HG03045 (cell line): ENCODE data around the gene DIPK1B.

Source experiments
- ATAC-seq: cut with Tn5 transposase; IDR thresholded peaks from one replicate; pipeline ENCODE4 v1.9.1; 2021; ENCODE audit warnings: mild to moderate bottlenecking, moderate library complexity; ENCODE audit not compliant: unreplicated experiment

DIPK1B gene

DNA sequence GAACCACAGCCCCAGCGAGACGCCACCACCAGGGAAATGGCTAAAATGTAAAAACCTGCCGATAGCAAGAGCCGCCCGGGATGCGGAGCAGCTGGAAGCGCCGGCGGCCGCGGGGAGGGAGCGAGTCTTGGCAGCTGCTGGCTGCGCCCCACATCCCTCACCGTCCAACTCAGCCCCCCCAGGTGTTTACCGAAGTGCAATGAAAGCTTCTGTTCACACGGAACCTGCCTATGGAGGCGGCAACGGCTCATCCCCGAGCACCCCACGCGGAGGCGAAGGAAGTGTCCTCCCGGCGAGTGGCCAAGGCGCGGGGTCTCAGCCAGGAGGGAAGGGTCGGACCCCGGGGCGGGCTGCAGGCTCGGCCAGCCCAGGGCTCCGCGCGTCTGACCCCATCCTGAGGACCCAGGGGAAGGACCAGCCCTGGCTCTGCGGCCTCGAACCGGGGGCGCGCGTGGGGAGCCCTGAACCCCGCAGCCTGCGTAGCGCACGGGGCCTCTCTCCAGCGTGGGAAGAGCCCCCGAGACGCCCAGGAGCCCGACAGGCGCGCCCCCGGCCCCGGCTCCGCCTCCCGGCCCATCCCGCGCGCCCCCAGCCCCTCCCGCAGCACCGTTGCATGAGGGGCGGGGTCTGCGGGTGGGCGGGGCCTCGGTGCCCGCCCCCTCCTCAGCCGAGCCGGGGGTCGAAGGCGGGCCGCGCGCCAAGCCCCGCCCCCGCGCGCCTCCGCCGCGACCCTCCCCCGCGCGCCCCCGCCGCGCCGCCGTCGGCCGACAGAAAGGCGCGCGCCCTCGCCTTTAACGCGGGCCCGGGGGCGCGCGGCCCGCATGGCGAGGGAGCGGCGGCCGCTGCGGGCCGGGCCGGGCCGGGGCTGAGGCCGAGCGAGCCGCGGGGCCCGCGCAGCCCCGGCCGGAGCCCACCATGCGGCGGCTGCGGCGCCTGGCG, at the start of gene DIPK1B:
TSS of gene DIPK1B (plus strand) at position 822 of the 939 bp plus-strand sequence. CDS start at position 916, 94 bp downstream.
- no peak for ATAC-seq

DNA sequence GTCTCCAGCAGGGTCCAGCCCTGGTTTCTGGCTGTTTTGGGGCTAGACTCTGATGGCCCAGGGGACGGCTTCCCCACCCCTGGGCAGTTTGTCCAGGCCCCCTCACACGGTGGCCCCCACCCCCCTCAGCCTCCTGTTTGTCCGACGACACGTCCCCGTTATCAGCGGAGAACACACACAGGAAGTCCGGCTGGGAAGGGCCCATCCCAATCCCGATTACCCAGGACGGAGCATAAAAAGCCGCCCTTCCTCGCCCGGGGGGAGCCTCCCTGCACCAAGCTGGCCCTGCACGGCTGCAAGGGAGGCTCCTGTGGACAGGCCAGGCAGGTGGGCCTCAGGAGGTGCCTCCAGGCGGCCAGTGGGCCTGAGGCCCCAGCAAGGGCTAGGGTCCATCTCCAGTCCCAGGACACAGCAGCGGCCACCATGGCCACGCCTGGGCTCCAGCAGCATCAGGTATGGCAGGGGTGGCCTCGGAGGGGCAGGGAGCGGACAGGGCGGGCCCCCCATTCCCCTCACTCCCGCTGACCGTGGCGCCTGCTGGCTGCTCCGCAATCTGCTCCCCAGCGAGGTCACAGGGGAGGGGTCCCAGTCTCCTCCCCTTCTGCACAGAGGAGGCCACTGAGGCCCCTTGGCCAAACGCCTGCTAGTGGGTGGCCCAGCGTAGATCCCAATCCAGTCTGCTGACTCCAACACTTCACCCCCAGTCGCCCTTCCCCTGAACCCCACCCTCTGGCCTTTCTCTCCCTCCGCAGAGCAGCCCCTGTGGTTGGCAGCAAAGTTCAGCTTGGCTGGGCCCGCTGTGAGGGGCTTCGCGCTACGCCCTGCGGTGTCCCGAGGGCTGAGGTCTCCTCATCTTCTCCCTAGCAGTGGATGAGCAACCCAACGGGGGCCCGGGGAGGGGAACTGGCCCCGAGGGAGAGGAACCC, 49.5 kb upstream of the DIPK1B start, which contains the start of gene EGFL7:
TSS of gene EGFL7 (plus strand) at position 261 of the 926 bp plus-strand sequence. CDS start 5,367 bp downstream, outside the sequence.
- no peak for ATAC-seq

DNA sequence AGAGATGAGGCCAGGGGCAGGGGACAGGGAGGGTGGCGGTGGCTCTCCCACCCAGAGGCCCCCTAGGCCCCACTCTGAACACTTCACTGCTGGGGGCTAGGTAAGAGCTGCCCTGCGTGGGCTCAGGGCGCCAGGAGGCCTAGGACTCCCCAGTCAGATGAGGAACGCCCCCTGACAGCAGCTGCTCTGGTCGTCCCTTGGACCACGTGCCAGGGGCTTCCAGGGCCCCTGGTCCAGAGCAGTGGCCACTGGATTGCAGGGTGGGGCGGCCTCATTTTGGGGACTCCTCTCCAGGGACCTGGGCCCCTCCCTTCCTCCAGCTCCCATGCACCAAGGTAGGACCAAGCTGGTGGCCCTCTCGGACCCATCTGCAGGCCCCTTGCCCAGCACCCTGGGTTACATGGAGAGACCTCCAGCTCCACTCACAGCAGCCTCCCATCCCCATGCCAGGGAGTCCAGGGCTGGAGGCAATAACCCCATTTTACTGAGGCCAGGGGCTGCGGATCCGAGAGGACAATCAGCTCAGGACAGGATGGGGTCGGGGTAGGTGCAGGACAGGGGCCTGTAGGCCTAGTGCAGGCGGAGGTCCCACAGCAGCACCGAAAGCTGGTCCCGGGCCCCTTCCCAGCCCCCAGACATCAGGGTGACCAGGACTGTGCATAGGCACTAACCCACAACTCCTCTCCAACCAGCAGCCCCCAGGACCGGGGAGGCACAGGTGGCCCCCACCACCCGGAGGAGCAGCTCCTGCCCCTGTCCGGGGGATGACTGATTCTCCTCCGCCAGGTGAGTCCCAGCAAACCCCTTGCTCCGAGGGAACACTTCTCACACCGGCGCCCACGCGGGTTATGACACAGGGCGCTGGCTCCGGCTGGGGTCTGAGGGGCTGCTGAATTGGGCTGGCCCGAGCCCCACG, 48.1 kb upstream of the DIPK1B start:
- ATAC-seq, result no peak

DNA sequence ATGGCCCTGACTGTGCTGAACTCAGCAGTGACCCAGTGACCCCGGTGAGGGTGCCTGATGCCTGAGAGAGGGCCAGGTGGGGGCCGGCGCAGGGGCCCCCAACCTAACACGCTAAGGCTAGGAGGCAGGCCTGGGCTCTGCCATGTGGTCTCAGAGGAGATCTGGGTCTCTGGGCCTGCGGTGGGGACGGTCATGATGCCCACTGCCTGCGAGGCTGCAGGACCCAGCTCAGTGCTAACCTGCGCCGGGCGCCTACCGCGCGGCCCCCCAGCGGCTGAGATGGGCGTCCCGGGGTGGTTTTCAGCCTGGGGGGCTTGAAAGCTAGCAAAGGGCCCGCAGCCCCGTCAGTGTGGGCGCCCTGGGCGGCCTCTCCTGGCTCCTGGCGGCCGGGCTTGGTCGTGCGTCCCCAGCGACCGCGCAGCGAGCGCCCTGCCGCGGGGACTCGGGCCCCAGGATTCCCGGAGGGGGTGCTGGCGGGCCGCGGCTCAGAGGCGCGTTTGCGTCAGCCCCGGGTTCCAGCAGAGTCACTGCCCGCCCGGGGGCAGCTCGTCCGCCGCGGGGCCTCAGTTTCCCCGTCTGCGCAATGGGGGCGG, 47.2 kb upstream of the DIPK1B start:
- ATAC-seq, result no peak

DNA sequence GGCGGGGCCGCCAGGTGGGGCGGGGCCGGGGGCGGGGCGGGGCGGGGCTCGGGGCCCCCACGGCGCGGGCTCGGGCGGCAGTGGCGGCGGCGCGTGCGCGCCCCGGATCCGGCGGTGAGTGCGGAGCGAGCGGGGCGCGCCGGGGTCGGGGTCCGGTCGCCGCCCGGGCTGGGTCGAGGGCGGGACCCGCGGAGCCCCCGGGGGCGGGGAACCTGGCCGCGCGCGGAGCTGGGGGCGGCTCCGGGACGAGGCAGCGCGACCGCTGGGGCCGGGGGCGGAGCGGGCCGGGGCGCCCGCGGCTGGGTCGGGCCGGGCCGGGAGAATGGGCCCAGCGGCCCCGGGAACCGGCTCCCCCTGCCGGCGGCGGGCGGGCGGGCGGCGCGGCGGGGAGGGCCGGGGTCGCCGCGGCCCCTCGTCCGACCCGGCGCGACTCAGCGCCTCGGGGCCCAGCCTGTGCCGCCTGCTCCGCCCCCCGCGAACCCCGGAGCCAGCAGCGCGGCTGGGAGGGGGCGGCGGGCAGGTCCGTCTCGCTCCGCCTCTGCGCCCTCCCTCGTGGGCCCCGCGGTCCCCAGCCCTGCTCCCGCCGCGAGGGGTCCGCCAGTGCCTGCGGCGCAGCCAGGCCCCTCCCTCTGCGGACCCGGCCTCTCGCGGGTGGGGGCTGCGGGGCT, 46.5 kb upstream of the DIPK1B start:
- no peak for ATAC-seq

DNA sequence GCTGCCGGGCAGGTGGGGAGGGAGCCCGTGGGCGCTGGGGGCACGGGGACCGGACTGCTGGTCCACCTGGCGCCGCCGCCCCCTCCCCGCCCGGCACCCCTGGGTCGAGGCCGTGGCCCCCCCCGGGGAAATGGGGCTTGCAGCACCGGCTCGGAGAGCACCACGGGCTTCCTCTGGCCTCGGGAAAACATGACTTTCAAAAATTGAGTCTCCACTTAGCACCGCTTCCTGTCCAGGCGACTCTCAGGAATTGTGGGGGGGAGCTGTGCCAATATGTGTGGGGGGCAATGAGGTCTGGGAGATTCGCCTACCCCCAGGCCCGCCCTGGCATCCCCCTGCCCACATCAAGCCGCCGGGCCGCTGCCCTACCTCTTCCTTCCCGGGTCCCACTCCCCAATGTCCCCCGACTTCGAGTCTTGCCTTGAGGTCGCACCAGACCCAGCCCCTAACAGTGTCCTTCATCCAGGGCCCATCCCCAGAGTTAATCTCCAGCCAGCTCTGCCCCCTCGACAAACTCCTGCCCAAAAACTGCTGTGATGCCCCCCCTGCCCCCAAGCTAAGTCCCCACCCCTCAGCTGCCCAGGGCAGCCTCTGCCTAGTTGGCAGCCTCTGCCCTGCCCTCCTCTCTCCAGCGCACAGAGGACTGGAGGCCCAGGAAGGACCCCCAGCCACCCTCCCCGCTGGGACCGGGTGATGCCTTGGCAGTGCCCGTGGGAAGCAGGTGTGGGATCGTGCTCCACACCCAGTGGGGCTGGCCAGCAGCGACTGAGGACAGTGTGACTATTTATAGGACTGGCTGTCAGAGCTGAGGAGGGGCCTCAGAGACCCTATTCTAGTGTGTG, 45.8 kb upstream of the DIPK1B start:
- no peak for ATAC-seq

DNA sequence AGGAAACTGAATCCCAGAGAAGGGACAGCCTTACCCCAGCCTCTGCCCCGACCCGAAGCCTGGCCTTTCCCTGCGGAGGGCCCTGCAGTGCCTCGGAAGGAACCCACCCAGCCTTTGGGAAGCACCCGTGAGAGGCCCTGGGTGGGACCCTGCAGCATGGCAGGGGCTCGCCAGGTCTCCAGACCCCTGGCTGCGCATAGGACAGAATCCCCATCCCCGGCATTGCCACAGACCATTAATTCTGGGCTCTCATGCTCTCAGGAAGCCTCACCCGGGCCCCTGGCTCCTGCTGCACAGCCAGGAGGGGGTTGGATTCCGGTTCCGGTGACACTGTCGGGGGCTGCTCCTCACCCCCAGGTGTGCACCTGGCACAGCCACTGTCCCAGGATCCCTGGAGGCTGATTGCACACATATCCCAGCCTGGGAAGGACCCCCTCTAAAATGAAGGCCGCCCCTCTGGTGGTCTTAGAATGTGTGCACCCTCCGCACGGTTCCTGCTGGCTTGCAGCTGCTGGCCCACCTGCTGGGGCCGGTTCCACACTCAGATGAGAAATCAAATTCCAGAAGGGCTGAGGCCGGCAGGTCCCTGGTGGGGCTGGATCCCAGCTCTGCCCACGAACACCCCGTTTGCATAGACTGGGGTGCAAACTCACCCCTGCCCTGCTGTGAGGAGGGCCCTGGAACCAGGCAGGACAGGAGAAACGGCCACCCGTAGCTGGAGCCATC, 45.0 kb upstream of the DIPK1B start:
- ATAC-seq, result no peak

DNA sequence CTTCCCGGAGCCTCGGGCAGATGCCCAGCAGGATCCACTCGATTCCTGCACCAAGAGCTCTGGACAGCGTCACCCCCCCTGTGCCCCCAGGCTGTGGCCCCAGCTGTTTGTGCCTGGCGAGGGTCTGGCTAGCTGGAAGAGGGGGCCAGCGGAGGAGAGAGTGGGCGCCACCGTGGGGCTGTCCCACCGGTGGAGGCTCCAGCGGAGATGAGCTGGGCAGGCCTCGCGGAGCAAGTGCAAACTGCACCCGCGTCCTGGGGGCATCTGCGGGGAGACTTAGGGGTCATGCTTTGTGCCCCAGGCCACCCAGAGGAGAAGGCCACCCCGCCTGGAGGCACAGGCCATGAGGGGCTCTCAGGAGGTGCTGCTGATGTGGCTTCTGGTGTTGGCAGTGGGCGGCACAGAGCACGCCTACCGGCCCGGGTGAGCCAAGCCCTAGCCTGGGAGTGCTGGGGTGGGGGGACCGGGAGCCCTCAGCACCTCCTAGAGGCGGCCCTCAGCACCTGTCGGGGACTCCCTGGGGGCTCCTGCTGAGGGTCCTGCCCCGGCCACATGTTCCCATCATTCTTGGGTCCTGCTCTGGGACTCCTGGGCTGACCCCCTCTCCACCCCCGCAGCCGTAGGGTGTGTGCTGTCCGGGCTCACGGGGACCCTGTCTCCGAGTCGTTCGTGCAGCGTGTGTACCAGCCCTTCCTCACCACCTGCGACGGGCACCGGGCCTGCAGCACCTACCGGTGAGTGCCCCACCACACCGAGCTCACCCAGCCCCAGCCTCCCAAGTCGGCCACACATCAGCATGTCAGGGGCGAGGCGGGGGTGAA, 44.2 kb upstream of the DIPK1B start:
- no peak for ATAC-seq

DNA sequence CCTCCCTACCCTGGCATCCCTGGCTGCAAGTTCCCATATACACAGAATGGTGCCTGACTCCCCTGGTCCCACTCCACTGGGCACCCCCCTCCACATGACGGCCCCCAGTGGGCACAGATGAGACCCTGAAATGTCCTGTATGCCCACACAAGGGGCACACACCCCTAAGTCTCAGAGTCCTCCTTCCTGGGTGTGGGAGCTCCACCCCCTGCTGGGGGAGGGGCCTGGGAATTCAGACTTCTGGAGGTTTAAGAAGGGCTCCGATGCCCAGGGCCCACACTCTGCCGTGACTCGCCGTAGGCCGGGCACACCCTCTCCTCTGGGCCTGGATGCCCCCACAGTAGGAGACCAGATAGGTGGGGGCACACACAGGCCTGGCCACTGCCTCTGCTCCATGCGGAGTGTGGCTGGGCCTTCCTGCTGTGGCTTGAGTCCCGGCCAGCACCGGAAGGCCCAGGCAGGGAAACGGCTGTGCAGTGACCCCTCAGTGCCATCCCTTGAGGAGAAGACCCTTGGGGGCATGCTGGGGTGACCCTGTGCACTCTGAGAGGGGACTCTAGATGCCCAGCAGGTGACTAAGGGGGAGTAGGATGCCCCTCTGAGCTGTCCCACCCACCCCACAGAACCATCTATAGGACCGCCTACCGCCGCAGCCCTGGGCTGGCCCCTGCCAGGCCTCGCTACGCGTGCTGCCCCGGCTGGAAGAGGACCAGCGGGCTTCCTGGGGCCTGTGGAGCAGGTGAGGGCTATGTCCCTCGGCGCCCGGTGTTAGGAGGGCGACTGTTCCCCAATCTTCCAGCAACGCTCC, 43.2 kb upstream of the DIPK1B start:
- no peak for ATAC-seq

DNA sequence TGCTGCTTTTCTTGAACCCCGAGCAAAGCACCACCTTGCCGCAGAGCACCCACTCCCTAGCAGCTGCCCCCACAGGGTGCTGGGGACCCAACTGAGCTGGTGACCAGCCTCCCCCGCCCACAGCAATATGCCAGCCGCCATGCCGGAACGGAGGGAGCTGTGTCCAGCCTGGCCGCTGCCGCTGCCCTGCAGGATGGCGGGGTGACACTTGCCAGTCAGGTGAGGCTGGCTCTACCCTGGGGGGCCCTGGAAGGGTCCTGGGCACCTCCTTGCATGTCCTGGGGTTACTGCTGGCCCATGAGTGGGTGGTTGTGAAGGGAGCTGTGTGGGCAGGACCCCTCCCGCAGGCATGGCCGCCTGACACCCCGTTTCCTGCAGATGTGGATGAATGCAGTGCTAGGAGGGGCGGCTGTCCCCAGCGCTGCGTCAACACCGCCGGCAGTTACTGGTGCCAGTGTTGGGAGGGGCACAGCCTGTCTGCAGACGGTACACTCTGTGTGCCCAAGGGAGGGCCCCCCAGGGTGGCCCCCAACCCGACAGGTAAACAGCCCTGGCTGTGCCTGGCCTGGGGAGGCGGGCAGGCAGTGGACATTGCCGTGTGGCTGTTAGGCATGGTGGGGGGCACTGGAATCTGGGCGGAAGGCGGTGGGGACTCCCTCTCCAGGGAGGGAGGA, 42.4 kb upstream of the DIPK1B start:
- ATAC-seq, result no peak

DNA sequence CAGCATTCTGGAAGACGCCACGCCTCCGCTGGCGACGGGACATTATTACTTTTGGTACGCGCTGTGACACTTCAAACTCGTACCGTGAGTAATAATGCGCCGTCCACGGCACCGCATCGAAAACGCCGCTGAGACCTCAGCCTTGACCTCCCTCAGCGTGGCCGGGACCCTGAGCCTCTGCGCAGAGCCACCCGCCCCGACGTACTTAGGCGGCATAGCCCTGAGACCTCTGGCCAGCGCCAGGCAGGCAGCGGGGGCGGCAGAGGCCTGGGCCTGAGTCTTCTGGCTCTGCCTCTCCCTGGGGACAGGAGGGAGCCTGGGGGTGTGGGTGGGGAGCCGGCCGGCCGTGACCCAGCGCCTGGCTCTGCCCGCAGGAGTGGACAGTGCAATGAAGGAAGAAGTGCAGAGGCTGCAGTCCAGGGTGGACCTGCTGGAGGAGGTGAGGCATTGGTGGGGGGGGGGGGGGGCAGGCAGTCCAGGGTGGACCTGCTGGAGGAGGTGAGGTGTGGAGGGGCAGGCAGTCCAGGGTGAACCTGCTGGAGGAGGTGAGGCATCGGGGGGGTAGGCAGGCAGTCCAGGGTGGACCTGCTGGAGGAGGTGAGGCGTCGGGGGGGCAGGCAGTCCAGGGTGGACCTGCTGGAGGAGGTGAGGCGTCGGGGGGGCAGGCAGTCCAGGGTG, 41.7 kb upstream of the DIPK1B start:
- no peak for ATAC-seq

DNA sequence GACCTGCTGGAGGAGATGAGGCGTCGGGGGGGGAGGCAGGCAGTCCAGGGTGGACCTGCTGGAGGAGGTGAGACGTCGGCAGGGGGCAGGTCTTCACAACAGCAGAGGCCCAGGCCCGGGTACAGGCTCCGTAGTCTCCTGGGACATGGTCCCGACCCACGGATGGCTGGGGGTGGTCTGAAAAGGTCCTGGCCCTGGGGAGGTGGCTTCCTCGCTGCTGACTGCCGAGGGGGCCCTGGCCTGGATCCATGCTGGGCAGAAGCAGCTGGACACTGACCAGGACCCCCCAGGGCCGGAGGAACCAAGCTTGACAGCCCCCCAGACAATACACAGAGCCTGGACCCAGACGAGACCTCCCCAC, 41.1 kb upstream of the DIPK1B start:
- no peak for ATAC-seq

DNA sequence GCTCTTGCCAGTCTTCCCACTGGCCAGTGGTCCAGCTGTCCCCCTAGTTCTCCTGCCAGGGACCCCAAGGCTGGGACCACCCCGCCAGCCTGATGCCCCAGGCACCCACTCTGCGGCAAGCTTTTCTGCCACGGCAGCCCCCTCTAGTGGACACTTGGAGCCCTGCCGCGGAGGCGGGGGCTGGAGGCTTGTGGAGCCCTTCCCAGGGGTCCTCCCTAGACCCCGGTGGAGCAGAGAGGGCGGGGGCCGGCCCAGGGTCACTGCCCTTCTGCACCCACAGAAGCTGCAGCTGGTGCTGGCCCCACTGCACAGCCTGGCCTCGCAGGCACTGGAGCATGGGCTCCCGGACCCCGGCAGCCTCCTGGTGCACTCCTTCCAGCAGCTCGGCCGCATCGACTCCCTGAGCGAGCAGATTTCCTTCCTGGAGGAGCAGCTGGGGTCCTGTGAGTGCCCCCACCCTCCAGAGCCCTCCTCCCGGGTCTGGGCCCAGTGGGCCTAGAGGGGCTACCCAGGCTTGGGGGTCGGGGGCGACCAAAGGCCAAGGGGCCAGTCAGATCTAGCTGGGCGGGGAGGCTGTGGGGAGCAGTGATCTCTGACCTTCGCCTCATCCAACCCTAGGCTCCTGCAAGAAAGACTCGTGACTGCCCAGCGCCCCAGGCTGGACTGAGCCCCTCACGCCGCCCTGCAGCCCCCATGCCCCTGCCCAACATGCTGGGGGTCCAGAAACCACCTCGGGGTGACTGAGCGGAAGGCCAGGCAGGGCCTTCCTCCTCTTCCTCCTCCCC, 40.5 kb upstream of the DIPK1B start:
- no peak for ATAC-seq

DNA sequence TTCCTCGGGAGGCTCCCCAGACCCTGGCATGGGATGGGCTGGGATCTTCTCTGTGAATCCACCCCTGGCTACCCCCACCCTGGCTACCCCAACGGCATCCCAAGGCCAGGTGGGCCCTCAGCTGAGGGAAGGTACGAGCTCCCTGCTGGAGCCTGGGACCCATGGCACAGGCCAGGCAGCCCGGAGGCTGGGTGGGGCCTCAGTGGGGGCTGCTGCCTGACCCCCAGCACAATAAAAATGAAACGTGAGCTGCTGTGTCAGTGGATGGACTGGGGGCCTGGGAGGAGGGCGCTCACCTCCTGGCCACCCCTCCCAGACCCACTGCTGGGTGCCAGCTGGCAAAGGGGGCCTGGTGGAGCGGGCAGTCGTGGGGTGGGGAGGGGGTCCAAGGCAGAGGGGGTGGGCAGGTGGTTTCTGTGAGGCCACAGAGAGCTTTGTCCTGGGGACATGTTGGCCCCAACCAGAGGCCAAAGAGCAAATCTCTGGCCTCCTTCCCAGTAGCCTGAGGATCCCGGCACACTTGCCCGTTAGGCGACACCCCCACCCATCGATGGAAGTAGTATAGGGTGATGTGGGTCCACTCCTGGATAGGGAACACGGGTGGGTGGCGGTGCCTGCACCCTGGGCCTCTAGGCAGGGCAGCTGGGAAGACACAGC, 39.8 kb upstream of the DIPK1B start:
- ATAC-seq, result no peak
